GM21723 (cell line): ENCODE data around the gene BRAT1.

Experiments
- ATAC-seq: cut with Tn5 transposase; IDR thresholded peaks from one replicate; pipeline ENCODE4 v1.9.1; 2021; ENCODE audit warnings: mild to moderate bottlenecking, moderate library complexity; ENCODE audit not compliant: unreplicated experiment

Gene BRAT1

GRCh38 chr7:2514473-2515423 lies 40.6 kb downstream of the BRAT1 start:
- ATAC-seq: no peak

- no peak for ATAC-seq
Observed at GRCh38 chr7:2513702-2514101, 41.6 kb downstream of the BRAT1 start.

- ATAC-seq: no peak
Observed at GRCh38 chr7:2512713-2513112, 42.6 kb downstream of the BRAT1 start.

- ATAC-seq: no peak
Observed at GRCh38 chr7:2512179-2512661, 43.1 kb downstream of the BRAT1 start.

- ATAC-seq: no peak
Observed at GRCh38 chr7:2511769-2512168, 43.6 kb downstream of the BRAT1 start.

GRCh38 chr7:2510909-2511768 lies 44.2 kb downstream of the BRAT1 start:
- ATAC-seq: no peak

- no peak for ATAC-seq
Observed at GRCh38 chr7:2510130-2510776, 45.1 kb downstream of the BRAT1 start.

GRCh38 chr7:2509298-2509906 lies 45.9 kb downstream of the BRAT1 start:
- no peak for ATAC-seq

GRCh38 chr7:2508327-2509215 lies 46.8 kb downstream of the BRAT1 start:
- ATAC-seq: no peak

GRCh38 chr7:2507917-2508306 lies 47.4 kb downstream of the BRAT1 start:
- no peak for ATAC-seq

GRCh38 chr7:2507208-2507916 lies 48.0 kb downstream of the BRAT1 start:
- no peak for ATAC-seq

- ATAC-seq: no peak
Observed at GRCh38 chr7:2505401-2505800, 49.9 kb downstream of the BRAT1 start.

GRCh38 chr7:2504889-2505375 lies 50.4 kb downstream of the BRAT1 start:
- ATAC-seq: no peak

GRCh38 chr7:2504128-2504888 lies 51.0 kb downstream of the BRAT1 start:
- ATAC-seq: no peak

- ATAC-seq: no peak
Observed at GRCh38 chr7:2503056-2503941, 52.0 kb downstream of the BRAT1 start.

- no peak for ATAC-seq
Observed at GRCh38 chr7:2502647-2502966, 52.7 kb downstream of the BRAT1 start.

GRCh38 chr7:2501947-2502646 lies 53.2 kb downstream of the BRAT1 start:
- no peak for ATAC-seq
